HG03521 (cell line): ENCODE results near the gene SPRR1A.

Source experiments
- ATAC-seq: cut with Tn5 transposase; IDR thresholded peaks from one replicate; pipeline ENCODE4 v1.9.1; 2021; ENCODE audit warnings: mild to moderate bottlenecking, moderate library complexity; ENCODE audit not compliant: unreplicated experiment

Gene SPRR1A

GRCh38 chr1:152983743-152984142 lies at the start of gene SPRR1A:
Gene SPRR1A, plus strand, starts transcription at chr1:152984081. Its CDS starts 1,150 bp downstream, at chr1:152985231.
- no peak for ATAC-seq

GRCh38 chr1:152940614-152941013 lies 43.3 kb upstream of the SPRR1A start:
- no peak for ATAC-seq

GRCh38 chr1:152941037-152941711 lies 42.7 kb upstream of the SPRR1A start:
- no peak for ATAC-seq

GRCh38 chr1:152942161-152942560 lies 41.7 kb upstream of the SPRR1A start:
- no peak for ATAC-seq

GRCh38 chr1:152946248-152946647 lies 37.6 kb upstream of the SPRR1A start:
- no peak for ATAC-seq

GRCh38 chr1:152946651-152947256 lies 37.1 kb upstream of the SPRR1A start, which contains the start of gene SPRR5:
Gene SPRR5, plus strand, starts transcription at chr1:152947206. Its CDS starts 1,349 bp downstream, at chr1:152948555.
- no peak for ATAC-seq

- ATAC-seq = no peak
Measured at GRCh38 chr1:152951711-152952110, 32.2 kb upstream of the SPRR1A start.

- no peak for ATAC-seq
Measured at GRCh38 chr1:152953761-152954160, 30.1 kb upstream of the SPRR1A start.

- ATAC-seq = no peak
Measured at GRCh38 chr1:152954436-152954835, 29.4 kb upstream of the SPRR1A start.

- ATAC-seq = no peak
Measured at GRCh38 chr1:152957561-152957960, 26.3 kb upstream of the SPRR1A start.

GRCh38 chr1:152959273-152959672 lies 24.6 kb upstream of the SPRR1A start:
- ATAC-seq = no peak

GRCh38 chr1:152959801-152960451 lies 24.0 kb upstream of the SPRR1A start:
- ATAC-seq = no peak

- ATAC-seq = no peak
Measured at GRCh38 chr1:152960452-152961044, 23.3 kb upstream of the SPRR1A start.

GRCh38 chr1:152961226-152961891 lies 22.5 kb upstream of the SPRR1A start:
- no peak for ATAC-seq

- ATAC-seq = no peak
Measured at GRCh38 chr1:152962876-152963415, 20.9 kb upstream of the SPRR1A start.

- ATAC-seq = no peak
Measured at GRCh38 chr1:152964536-152964935, 19.3 kb upstream of the SPRR1A start.

GRCh38 chr1:152965853-152966252 lies 18.0 kb upstream of the SPRR1A start:
- ATAC-seq = no peak

- ATAC-seq = no peak
Measured at GRCh38 chr1:152967201-152967600, 16.7 kb upstream of the SPRR1A start.

- peak; percentile 87 for ATAC-seq
Measured at GRCh38 chr1:152968248-152968647, 15.6 kb upstream of the SPRR1A start.

- no peak for ATAC-seq
Measured at GRCh38 chr1:152969036-152969435, 14.8 kb upstream of the SPRR1A start.

GRCh38 chr1:152970495-152970894 lies 13.4 kb upstream of the SPRR1A start, which contains the start of gene SPRR4:
Gene SPRR4, plus strand, starts transcription at chr1:152970648. Its CDS starts 1,243 bp downstream, at chr1:152971891.
- no peak for ATAC-seq
